ENCODE data around the gene SOX1.

SOX1 gene

GRCh38 chr13:112059457-112060281, 7.3 kb upstream of the SOX1 start:
- DNase-seq (ENCODE audit: low spot score) = no peak

DNA sequence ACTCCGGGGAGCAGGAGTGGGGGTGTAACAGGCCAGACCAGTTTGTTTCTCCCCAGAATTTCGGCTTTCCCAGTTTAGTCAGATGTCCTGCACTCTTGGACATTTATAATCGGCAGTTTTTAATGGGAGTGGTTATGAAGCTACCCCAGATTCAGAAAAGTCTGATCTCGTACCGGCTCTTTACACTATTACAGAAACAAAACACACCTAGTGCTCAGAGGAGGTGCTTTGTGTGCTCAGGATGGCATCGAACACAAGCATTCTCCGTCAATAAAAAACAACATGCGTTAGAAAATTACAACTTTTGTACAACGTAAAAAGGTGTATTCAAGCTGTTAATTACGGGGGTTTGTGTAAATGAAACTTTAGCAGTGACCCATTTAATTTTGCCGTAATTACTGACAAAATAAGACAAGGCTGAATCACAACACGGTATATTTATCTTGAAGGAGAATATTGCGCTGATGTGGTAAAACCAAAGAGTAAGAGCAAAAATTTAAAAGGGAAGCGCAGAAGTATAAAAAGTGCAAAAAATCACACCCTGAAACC, 6.6 kb upstream of the SOX1 start:
- DNase-seq (ENCODE audit: low spot score) = no peak

- no peak for DNase-seq (ENCODE audit: low spot score)
Observed at GRCh38 chr13:112060899-112061366, 6.0 kb upstream of the SOX1 start.

GRCh38 chr13:112061367-112062061, 5.4 kb upstream of the SOX1 start:
- no peak for DNase-seq (ENCODE audit: low spot score)

DNA sequence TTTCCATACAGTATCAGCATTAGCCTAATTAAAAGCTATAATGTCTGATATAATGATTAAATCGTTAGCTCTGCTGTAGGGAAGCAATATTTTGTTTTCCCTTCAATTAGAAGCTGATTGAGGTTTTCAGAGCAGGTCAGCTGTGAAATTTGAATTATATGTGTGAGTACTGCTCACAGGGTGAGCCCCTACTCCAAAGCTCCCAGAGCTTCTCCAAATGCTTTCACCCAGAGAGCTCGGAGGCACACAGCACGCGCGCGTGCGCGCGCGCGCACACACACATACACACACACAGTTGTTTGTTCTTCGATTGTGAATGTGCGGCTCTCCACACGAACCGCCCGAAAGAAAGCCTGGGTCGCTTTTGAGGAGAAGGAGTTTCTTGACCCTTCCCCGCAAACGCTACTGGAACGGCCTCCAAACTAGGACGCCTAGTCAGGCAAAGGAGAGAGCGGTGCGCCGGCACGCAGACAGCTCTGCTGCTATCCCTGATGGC, 4.8 kb upstream of the SOX1 start:
- DNase-seq (ENCODE audit: low spot score) = no peak

GRCh38 chr13:112062571-112063570, 4.1 kb upstream of the SOX1 start:
- no peak for DNase-seq (ENCODE audit: low spot score)

- no peak for DNase-seq (ENCODE audit: low spot score)
Observed at GRCh38 chr13:112063807-112064206, 3.1 kb upstream of the SOX1 start.

DNA sequence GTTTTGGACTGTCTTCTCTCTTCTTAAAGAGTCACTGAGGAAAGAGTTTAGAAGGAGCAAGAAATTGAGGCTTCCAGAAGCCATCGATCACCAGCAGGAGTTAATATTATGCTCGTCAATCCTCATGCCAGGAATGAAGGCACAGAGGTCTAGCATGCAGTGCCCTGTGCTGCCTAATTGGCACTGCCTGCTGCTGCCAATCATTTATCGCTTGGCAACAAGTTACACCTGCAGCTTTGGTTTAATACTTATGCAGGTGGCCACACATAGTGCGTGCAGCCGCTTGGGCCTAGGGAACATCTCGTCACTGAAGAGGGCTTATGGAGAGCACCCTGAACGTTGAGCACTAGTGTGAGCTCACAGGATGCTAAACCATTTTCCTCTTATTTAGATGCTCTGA, 2.7 kb upstream of the SOX1 start:
- no peak for DNase-seq (ENCODE audit: low spot score)

- DNase-seq (ENCODE audit: low spot score) = no peak
Observed at GRCh38 chr13:112065521-112065866, 1.5 kb upstream of the SOX1 start.

- no peak for DNase-seq (ENCODE audit: low spot score)
Observed at GRCh38 chr13:112065867-112066623, 904 bp upstream of the SOX1 start.

GRCh38 chr13:112066624-112067004, 335 bp upstream of the SOX1 start:
- DNase-seq (ENCODE audit: low spot score) = peak; percentile 34

DNA sequence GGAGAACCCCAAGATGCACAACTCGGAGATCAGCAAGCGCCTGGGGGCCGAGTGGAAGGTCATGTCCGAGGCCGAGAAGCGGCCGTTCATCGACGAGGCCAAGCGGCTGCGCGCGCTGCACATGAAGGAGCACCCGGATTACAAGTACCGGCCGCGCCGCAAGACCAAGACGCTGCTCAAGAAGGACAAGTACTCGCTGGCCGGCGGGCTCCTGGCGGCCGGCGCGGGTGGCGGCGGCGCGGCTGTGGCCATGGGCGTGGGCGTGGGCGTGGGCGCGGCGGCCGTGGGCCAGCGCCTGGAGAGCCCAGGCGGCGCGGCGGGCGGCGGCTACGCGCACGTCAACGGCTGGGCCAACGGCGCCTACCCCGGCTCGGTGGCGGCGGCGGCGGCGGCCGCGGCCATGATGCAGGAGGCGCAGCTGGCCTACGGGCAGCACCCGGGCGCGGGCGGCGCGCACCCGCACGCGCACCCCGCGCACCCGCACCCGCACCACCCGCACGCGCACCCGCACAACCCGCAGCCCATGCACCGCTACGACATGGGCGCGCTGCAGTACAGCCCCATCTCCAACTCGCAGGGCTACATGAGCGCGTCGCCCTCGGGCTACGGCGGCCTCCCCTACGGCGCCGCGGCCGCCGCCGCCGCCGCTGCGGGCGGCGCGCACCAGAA, 1.1 kb downstream of the SOX1 start:
- DNase-seq (ENCODE audit: low spot score) = no peak

DNA sequence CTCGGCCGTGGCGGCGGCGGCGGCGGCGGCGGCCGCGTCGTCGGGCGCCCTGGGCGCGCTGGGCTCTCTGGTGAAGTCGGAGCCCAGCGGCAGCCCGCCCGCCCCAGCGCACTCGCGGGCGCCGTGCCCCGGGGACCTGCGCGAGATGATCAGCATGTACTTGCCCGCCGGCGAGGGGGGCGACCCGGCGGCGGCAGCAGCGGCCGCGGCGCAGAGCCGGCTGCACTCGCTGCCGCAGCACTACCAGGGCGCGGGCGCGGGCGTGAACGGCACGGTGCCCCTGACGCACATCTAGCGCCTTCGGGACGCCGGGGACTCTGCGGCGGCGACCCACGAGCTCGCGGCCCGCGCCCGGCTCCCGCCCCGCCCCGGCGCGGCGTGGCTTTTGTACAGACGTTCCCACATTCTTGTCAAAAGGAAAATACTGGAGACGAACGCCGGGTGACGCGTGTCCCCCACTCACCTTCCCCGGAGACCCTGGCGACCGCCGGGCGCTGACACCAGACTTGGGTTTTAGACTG, 1.7 kb downstream of the SOX1 start:
- no peak for DNase-seq (ENCODE audit: low spot score)

DNA sequence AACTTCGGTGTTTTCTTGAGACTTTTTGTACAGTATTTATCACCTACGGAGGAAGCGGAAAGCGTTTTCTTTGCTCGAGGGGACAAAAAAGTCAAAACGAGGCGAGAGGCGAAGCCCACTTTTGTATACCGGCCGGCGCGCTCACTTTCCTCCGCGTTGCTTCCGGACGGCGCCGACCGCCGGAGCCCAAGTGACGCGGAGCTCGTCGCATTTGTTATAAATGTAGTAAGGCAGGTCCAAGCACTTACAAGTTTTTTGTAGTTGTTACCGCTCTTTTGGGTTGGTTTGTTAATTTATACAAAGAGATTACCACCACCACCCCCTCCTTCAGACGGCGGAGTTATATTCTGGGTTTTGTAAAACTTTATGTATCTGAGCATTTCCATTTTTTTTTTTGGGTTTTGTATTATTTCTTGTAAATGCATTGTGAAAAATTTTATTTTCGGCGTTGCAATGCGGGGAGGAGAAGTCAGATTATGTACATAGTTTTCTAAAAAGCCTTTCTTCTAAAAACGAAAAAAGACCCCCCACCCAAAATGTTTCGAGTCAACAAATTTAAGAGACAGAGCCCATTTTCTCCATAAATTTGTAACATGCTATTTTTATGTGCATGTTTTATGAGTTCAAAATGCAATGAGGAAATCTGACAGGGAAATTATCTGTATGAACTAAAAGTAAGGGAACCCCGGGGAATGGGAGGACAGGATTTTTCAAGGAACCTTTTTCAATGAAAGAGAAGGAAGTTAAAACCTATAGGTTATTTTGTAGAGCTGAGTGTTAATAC, 2.3 kb downstream of the SOX1 start:
- DNase-seq (ENCODE audit: low spot score) = no peak

- no peak for DNase-seq (ENCODE audit: low spot score)
Observed at GRCh38 chr13:112069845-112070251, 2.9 kb downstream of the SOX1 start.

DNA sequence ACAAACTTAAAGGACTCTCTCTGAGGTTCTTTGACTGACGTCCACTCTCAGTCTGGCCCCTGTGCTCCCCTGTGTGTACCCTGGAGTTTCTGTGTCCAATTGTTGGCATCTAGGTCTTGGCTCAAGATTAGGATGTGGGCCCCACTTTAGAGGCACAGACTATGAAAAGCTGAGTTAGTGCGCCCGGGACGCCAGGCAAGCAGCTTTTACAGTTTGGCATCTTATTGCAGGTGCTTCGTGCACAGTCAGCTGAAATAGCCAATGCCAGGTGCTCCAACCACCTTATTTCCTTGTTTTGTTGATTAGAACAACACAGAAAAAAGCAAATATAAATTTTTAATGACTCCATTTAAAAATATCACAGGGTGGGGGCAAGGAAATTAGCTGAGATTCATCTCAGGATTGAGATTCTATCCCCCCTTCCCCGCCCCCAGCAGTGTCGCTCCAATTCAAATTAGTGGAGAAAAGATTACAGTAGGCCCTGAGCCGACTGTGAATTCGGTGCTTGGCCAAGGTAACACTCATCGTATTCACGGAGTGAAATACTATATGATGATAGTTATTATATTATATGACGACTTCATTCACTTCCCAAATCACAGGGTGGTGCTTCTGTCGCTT, 4.3 kb downstream of the SOX1 start:
- DNase-seq (ENCODE audit: low spot score) = no peak

DNA sequence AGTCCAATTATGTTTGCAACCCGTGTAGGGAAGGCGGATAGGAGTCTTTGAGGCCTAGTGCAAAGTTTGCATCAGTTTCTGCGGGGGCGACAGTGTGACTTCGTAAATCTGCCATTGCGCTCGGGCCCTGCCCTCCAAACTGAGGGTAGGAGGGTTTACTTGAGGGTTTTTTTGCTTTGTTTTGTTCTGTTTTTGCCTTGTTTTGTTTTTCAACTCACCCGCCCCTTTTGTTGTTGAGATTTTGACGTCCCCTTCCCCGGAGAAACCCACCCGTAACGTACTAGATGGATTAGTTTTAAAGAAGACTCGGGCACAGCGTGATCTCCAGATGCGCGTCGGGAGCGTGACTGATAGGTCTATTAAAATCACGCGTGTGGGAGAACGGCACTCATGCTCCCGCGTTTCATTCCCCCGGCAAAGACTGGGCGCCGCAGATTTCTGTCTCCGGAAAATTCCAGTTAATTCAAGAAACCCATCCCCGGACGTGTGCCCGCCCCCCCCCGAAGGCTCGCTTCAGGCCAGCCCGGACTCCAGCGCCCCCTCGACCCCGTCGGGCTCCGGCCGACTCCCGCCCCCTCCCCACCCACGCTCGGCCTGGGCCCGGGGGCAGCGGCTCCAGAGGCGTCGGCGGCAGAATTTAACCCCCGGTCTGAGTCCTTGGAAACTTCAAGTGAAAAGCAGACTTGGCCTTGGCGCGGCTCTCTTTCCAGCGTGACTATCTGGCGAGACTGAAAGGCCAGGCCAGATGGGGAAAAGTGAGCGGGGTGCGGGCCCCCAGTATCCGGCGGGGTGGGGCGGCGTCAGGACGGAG, 5.0 kb downstream of the SOX1 start:
- no peak for DNase-seq (ENCODE audit: low spot score)

Data from germinal center (tissue), 1 donor.